Vagina (tissue), 2 donors: Measurements from ENCODE around the gene GPR55.

Experiments
- POLR2A ChIP-seq, 2 donors: fragments of 450-650 bp; IDR thresholded peaks; one replicate each; pipeline ENCODE4 v1.6.1; 2017; ENCODE audit warnings: antibody characterized with exemption in 2 of 2, mild to moderate bottlenecking in 2 of 2, moderate library complexity in 2 of 2
- POLR2AphosphoS5 ChIP-seq, 2 donors: sonication (generic); formaldehyde crosslinking; IDR thresholded peaks; one replicate each; pipeline ENCODE4 v1.9.0; 2017; ENCODE audit warnings: antibody characterized with exemption in 2 of 2, mild to moderate bottlenecking in 2 of 2, low read depth in 1 of 2; ENCODE audit not compliant: insufficient read depth in 1 of 2
- TF ChIP-seq, protein P1 (sequence below), 3 experiments: fragments of 450-650 bp in 2 of 3; fragments of 200-600 bp in 1 of 3; sonication (generic) in 1 of 3; IDR thresholded peaks; one replicate each; pipeline ENCODE4 v1.5.1; 2017 to 2019; ENCODE audit warnings: antibody characterized with exemption in 3 of 3, mild to moderate bottlenecking in 2 of 3, moderate library complexity in 2 of 3

DNA sequence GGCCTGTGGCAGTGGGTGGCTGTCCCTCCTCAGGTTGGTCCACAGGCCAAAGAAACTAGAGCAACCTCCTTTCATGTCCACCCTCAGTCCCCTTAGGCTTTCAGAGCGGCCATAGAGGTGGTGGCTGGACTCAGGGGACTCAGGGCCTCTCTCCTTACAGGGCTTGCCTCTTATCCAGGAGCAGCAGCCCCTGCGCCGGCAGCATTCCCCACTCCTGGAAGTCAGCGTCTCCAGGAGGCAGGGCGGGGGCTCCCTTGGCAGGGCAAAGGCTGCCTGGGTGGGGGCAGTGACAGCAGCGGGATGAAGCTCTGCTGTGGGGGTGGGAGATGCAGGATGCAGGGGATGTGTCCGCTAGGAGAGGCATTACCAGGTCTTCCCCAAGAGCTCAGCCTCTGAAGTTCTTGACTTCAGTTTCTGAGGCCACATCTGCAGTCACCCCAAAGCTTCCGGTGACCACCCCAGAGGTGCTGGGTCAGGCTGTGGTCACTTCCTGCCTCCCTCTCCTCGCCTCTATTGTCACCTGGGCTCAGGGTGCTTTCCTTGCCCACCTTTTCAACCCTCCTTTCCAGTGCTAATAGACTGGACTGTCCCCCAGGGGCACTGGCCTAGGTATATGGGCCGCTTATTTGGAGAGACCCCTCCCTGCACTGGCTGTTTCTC is 8.6 kb upstream of the GPR55 start:
- TF ChIP-seq, protein P1, sequence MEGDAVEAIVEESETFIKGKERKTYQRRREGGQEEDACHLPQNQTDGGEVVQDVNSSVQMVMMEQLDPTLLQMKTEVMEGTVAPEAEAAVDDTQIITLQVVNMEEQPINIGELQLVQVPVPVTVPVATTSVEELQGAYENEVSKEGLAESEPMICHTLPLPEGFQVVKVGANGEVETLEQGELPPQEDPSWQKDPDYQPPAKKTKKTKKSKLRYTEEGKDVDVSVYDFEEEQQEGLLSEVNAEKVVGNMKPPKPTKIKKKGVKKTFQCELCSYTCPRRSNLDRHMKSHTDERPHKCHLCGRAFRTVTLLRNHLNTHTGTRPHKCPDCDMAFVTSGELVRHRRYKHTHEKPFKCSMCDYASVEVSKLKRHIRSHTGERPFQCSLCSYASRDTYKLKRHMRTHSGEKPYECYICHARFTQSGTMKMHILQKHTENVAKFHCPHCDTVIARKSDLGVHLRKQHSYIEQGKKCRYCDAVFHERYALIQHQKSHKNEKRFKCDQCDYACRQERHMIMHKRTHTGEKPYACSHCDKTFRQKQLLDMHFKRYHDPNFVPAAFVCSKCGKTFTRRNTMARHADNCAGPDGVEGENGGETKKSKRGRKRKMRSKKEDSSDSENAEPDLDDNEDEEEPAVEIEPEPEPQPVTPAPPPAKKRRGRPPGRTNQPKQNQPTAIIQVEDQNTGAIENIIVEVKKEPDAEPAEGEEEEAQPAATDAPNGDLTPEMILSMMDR (IDR thresholded peaks at IDR 0.05) = no peak
- TF ChIP-seq POLR2AphosphoS5 (IDR thresholded peaks at IDR 0.05; ENCODE audit: insufficient read depth in 1 of 2, low read depth in 1 of 2) (no peak), POLR2A (IDR thresholded peaks at IDR 0.05) (no peak)
